AG20443 (cell line): ENCODE measurements around the gene UBTF.

Source experiments
- DNase-seq: peaks from one replicate; pipeline ENCODE4 v3.0.0; 2012; ENCODE audit warnings: low spot score, mixed read lengths

The UBTF gene

GRCh38 chr17:44213403-44214229, 5.9 kb downstream of the UBTF start:
- DNase-seq: no peak

GRCh38 chr17:44212507-44213402, 6.7 kb downstream of the UBTF start:
- no peak for DNase-seq

GRCh38 chr17:44211281-44212265, 7.9 kb downstream of the UBTF start:
- DNase-seq: no peak

GRCh38 chr17:44210342-44211192, 8.9 kb downstream of the UBTF start:
- peak; percentile 94 for DNase-seq

GRCh38 chr17:44209786-44210341, 9.6 kb downstream of the UBTF start:
- no peak for DNase-seq

- no peak for DNase-seq
Observed at GRCh38 chr17:44207743-44208142, 11.7 kb downstream of the UBTF start.

- DNase-seq: no peak
Observed at GRCh38 chr17:44207319-44207718, 12.2 kb downstream of the UBTF start.

- DNase-seq: no peak
Observed at GRCh38 chr17:44206825-44207155, 12.7 kb downstream of the UBTF start.

GRCh38 chr17:44205962-44206824, 13.3 kb downstream of the UBTF start:
- DNase-seq: no peak

- peak; percentile 43 for DNase-seq
Observed at GRCh38 chr17:44204441-44204882, 15.0 kb downstream of the UBTF start.

GRCh38 chr17:44203731-44204440, 15.6 kb downstream of the UBTF start:
- DNase-seq: peak; percentile 54

- no peak for DNase-seq
Observed at GRCh38 chr17:44202756-44203155, 16.7 kb downstream of the UBTF start.

GRCh38 chr17:44200478-44201155, 18.9 kb downstream of the UBTF start:
- no peak for DNase-seq

- DNase-seq: peak; percentile 98
Observed at GRCh38 chr17:44199553-44200477, 19.7 kb downstream of the UBTF start, which contains the start of gene ATXN7L3. Gene ATXN7L3, minus strand, starts transcription at chr17:44199884. Its CDS starts 1,814 bp downstream, at chr17:44198070.

GRCh38 chr17:44198721-44199552, 20.5 kb downstream of the UBTF start:
- peak; percentile 88 for DNase-seq
